Fibroblast of skin of right quadriceps (primary cell): ENCODE data around the gene DLK1.

ENCODE experiments used
- DNase-seq: peaks from one replicate; pipeline ENCODE4 v3.0.0-alpha.2; 2013

DLK1 gene

GRCh38 chr14:100715803-100716202, 10.9 kb upstream of the DLK1 start:
- no peak for DNase-seq

- DNase-seq = no peak
These were observed 9.3 kb upstream of the DLK1 start for GRCh38 chr14:100717386-100717785.

DNA sequence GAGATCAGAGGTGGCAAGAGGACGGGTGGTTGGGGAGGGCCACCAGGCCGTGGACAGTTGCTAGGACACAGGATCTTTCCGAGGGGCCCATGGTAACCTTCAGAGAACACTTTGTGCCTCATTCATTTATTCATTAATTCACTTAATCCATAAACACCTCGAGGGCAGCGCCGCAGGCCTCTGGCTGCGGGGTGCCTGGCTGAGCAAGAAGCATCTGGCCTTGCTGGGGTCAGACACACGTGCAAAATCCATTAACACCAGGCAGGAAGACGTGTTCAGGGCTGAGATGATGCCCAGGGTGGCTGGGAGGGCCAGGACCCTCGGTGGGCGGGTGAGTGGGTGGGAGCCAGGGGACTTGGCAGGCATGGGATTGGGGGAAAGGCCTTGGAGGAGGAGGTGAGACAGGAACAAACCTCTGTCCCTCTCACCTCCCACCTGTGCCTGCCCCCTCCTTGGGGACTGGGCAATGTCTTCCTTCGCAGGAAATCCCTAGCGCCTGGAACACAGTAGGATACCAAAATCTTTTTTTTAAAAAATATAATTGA, 6.6 kb upstream of the DLK1 start:
- DNase-seq = no peak

- no peak for DNase-seq
These were observed 5.1 kb upstream of the DLK1 start for GRCh38 chr14:100721568-100721967.

GRCh38 chr14:100722367-100722766, 4.3 kb upstream of the DLK1 start:
- DNase-seq = no peak

DNA sequence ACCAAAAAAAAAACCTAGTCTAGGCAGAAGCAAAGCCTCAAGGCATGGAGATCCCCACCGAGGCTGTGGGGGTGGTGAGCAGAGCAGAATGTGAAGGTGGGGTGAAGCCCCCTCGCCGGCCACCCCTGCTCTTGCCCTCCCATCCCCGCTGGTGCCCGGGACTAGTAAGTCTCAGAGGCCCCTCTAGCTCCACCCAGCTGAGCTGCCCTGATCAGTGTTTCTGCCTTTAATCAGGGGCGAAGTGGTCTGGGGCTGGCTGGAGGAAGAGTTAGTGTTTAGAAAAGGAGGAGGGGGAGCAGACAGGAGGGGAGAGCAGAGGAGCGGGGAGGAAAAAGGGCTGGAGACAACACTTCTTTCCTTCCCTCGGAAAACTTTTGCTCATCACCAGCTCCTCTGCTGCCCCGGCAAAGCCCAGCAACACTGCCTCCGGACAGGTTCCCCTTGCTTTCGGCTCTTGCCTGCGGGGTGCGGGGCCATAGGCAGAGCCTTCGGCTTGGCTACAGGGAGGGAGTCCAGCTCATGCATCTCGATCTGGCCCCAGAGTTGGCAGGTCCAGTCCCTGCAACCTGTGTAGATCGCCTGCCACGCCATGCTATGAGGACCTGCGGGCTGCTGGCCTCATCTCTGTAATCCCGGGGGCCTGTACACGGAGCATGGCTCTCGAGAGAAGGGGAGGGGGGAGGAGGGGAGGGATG, 3.4 kb upstream of the DLK1 start:
- DNase-seq = no peak

DNA sequence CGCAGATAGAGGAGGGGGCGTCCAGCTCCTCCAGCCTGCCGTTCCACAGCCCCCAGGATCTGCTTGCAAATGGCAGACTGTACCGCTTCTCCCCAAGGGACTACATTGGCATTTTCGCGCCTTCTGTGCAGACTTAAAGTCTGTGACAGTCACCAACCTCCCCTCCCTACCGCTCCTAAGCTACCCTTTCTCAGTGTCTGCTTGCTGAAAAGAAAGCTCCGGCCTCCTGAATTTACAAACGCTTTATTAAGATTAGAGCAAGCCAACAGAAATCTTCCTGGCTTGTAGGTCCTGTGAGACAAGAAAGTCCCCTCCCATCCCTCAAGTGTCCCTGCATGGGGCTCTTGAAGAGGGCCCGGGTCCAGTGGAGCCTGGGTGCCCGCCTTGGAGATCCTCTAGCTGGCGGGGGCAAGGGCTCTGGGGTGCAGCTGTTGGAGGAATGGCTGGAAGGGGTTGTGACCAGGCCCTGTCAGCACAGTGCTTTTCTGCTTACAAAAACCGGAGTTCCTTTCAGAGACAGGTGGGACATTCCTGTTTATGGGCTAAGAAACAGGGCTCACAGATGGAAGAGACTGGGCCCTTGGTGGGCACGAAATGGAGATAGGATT, 2.8 kb upstream of the DLK1 start:
- DNase-seq = no peak

GRCh38 chr14:100724536-100724935, 2.2 kb upstream of the DLK1 start:
- no peak for DNase-seq

GRCh38 chr14:100725587-100726387, 905 bp upstream of the DLK1 start:
- no peak for DNase-seq

DNA sequence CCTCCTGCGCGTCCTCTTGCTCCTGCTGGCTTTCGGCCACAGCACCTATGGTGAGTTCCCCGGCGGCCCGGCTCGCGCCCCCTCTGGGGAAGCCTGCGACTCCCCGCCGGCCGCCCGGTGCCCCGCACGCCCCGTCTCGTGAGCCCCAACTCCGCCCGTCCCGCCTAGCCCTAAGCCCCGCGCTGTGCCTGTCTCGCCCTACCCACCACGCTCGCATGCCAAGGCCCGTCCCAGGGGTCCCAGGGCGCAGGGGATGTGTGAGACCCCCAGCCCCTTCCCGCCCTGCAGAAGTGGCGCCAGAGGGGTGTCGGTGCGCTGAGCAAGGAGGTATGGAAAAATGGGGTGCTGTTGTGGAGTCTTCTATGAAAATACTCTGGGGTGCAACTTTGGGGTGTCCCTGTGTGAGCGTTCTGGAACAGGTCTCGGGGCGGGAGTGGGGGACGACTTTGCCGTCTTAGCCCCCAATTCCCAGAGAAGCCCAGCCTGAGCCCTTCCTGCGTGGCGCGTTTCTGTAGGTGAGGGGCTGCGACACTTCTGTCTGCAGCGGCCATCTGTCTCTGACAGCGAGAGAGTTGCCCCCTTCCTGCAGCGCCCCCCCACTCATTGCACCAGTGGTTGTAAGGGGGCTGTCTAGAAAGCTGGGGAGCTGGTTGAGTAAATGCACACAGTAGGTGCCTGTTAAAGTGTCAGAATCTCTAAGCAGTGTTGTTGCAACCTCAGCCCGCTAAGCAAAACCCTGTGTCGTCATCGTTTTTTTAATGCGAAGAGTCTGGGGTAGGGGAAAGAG, 587 bp downstream of the DLK1 start:
- DNase-seq = no peak

GRCh38 chr14:100727873-100728240, 1.2 kb downstream of the DLK1 start:
- DNase-seq = no peak

- no peak for DNase-seq
These were observed 2.3 kb downstream of the DLK1 start for GRCh38 chr14:100728962-100729361.

- peak; percentile 21 for DNase-seq
These were observed 3.3 kb downstream of the DLK1 start for GRCh38 chr14:100729982-100730381.

- DNase-seq = no peak
These were observed 3.9 kb downstream of the DLK1 start for GRCh38 chr14:100730581-100730980.

DNA sequence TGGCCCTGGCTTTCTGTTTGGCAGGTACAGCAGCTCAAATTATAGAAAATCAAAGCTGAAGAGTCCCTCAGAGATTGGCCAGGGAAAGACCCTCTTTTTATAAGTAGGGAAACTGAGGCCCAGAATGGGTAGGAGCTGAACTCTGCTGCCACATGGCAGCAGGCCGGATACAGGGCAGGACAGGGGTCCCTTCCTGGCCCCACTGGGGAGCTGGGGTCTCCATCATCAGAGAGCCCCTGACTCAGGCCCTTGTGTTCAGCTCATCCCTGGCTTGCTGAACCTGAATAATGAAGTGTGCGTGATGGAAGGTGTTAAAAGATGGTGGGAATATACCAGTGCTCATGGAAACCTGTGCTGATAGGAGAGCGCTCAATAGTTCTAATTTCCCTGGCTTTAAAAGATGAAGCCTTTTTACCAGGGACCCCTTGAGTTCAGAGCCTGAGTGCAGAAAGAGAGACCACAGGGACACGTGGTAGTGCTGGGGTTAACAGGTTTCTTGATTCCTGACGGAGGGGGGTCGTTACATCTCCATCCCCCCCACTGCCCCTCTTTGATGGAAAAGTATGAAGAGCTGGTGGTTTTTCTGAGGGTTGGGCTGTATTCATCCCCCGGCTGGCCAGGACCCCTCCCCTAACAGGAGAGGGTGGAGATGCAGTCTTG, 4.4 kb downstream of the DLK1 start:
- no peak for DNase-seq

DNA sequence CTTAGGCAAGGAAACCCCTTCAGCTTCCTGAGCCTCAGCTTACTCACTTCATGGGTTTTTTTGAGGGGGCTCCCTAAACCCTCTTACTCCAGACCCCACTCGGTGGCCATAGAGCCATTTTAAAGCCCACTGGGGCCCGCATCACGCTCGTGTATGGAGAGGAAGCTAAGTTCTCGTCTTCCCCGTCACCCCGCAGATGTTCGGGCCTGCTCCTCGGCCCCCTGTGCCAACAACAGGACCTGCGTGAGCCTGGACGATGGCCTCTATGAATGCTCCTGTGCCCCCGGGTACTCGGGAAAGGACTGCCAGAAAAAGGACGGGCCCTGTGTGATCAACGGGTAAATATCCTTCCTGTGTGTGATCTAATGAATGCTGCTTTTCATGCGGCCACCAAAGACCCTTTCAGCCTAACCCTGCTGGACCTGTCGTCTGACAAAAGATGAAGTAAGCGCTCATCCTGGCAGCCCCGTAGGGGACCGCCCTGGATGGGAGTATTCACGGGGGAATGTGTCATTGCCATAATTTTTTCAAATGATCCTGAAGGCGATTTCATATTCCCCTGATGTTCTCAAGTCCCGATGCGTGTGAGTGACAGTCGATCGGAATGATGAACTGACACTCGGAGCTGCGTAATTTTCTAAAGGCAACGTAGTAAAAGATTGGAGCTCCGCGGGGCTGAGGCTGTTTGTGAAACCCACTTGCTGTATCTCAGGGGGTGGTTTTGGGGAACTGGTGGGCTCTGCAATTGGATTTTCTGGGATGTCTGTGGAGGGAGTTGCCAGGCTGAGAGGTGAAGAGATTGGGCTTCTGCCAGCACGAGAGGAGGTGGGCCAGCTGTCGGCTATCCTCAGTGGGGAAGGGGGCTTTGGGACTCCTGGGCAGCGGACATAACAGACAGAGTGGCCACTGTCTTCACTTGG, 5.4 kb downstream of the DLK1 start:
- no peak for DNase-seq

DNA sequence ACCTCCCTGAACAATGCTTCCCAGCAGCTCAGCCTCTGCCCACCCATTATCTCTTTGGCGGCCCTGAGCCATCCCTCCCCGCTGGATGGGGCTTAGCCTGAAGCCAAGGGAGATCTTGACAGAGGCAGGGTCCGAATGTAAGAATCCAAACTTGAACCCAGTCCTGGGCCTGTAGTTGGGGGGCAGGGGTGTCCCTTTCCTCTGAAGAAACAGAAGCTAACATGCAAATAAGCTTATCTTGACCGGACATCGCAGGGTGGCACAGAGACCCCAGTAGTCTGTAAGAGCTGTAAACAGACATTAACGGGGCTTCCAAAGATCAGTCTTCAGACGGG, 6.0 kb downstream of the DLK1 start:
- DNase-seq = no peak

DNA sequence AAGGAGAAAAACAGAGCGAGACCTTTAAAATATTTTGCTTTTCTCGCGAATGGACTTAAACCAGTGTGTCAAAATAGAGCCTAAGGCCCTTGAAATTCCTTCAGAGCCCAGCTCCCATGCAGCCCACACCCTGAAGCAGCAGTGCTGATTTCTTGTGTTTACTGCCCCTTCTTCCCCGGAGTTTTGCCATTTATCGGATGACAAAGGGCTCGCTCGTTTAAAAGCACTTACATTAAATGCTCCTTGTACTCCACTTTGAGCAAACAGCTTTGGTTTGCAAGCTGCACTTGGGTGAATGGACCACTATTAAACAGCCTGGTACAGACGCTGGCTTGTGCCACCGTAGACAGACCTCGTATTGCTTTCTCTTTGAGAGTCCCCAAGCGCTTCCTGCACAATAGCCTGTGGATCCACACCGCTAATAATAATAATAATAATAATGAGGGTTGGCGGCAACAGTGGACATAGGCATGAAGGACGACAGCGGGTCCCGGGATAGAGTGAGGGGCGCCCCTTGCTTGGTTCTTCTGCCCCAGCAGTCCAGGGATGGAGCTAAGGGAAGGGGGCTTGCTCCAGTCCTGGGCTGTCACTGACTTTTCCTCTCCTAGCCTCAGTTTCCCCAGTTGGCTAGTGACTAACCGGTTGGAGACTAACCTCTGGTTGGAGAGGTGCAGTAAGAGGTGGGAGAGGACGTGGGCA, 6.6 kb downstream of the DLK1 start:
- no peak for DNase-seq

GRCh38 chr14:100734031-100734990, 7.6 kb downstream of the DLK1 start:
- DNase-seq = no peak

- DNase-seq = no peak
These were observed 8.6 kb downstream of the DLK1 start for GRCh38 chr14:100735271-100735670.
